Activated naive CD8-positive, alpha-beta T cell treated with anti-CD3 and anti-CD28 coated beads, Interleukin-2, amount 10 ng/mL, durations not matched to agents 7 days and 5 days (primary cell): Measurements from ENCODE around the gene PLCB3. TPM values are rescaled to one million over a fixed set of nuclear protein-coding genes. Genes with fewer than 3 reads are reported as not detected.

Experiments used
- ATAC-seq: fragments of 150-1000 bp; cut with Tn5 transposase; one replicate; pipeline ENCODE4 v1.10.0; 2021; ENCODE audit warnings: low read depth, moderate library complexity
- POLR2A ChIA-PET: fragments of 350-600 bp; sonication (Branson Sonifier 250); formaldehyde crosslinking; loops from one replicate; lab custom pipeline; 2021; ENCODE audit warnings: antibody characterized with exemption; lab: Charles Lee
- DNase-seq: peaks from one replicate; pipeline ENCODE4 v3.0.0; 2021
- H3K27ac Mint-ChIP-seq: one replicate; pipeline ENCODE4 v1.8.0; 2022; ENCODE audit warnings: mild to moderate bottlenecking, mixed read lengths
- H3K27me3 Mint-ChIP-seq: one replicate; pipeline ENCODE4 v1.8.0; 2022; ENCODE audit warnings: mild to moderate bottlenecking, moderate library complexity, mixed read lengths
- H3K36me3 Mint-ChIP-seq: one replicate; pipeline ENCODE4 v1.8.0; 2021; ENCODE audit warnings: mild to moderate bottlenecking, mixed read lengths
- H3K4me1 Mint-ChIP-seq: one replicate; pipeline ENCODE4 v1.8.0; 2021; ENCODE audit warnings: mixed read lengths
- H3K4me3 Mint-ChIP-seq: one replicate; pipeline ENCODE4 v1.8.0; 2022; ENCODE audit warnings: mild to moderate bottlenecking, moderate library complexity, mixed read lengths
- H3K9me3 Mint-ChIP-seq: one replicate; pipeline ENCODE4 v1.8.0; 2021; ENCODE audit warnings: mixed read lengths
- total RNA-seq, 2 experiments: library from RNA; stranded (reverse); gene quantifications; one replicate each; pipeline ENCODE4 v1.2.3, GENCODE V29; 2021

The PLCB3 gene
- total RNA-seq, 2 experiments from 2014 or later, result 18.6 to 18.9 TPM

- H3K4me3 Mint-ChIP-seq, result peak within 1 kb of the TSS; percentile 85
- DNase-seq (peak; percentile 99), ATAC-seq (peak; percentile 63)
Measured at GRCh38 chr11:64284962-64285884, 33.9 kb downstream of the PLCB3 start, which contains the start of gene GPR137. TSS of gene GPR137 (plus strand) at chr11:64285848. CDS start at chr11:64286525, 677 bp downstream.

GRCh38 chr11:64285885-64286800 lies 34.8 kb downstream of the PLCB3 start:
- no peak for ATAC-seq
- peaks cover 8% of the 10 kb centered on the region for H3K4me1 Mint-ChIP-seq
- peaks cover 9% of the 10 kb centered on the region for H3K36me3 Mint-ChIP-seq
- peaks cover 14% of the 10 kb centered on the region for H3K27me3 Mint-ChIP-seq
- H3K9me3 Mint-ChIP-seq, result no peaks in the 10 kb centered on the region
- POLR2A ChIA-PET, result interaction anchor here (1.4 to 4.5 kb wide), 5 partner anchors 16 to 80 kb away, joined by 4 to 72 read pairs (median 11); partner anchors contain the start of genes ESRRA, PPP1R14B, PRDX5 and TRMT112
- DNase-seq, result no peak
- H3K4me3 Mint-ChIP-seq, result peak overlapping the region; percentile 83
- peak overlapping the region; percentile 66 for H3K27ac Mint-ChIP-seq

More at GRCh38 chr11:64284962-64285884, 33.9 kb downstream of the PLCB3 start, which contains the start of gene GPR137:
- Mint-ChIP-seq H3K4me1 (peaks cover 8% of the 10 kb centered on the region), H3K9me3 (no peaks in the 10 kb centered on the region), H3K36me3 (peaks cover 9% of the 10 kb centered on the region), H3K27me3 (peaks cover 5% of the 10 kb centered on the region), H3K27ac (peak within 1 kb of the TSS; percentile 86)
- POLR2A ChIA-PET, result interaction anchor here (0.6 to 4.5 kb wide), 12 partner anchors 10 to 100 kb away, joined by 3 to 72 read pairs (median 6); partner anchors contain the start of genes ESRRA, FERMT3, FKBP2 and PPP1R14B

GRCh38 chr11:64286801-64287159 lies 35.5 kb downstream of the PLCB3 start:
- H3K27ac Mint-ChIP-seq, result peak overlapping the region; percentile 66
- POLR2A ChIA-PET, result interaction anchor here (1.1 to 2.3 kb wide), 3 partner anchors 15 to 81 kb away, joined by 3 to 6 read pairs (median 4); partner anchors contain the start of genes PRDX5 and TRMT112
- H3K27me3 Mint-ChIP-seq, result peaks cover 14% of the 10 kb centered on the region
- peak overlapping the region; percentile 83 for H3K4me3 Mint-ChIP-seq
- ATAC-seq (no peak), DNase-seq (no peak)
- peaks cover 6% of the 10 kb centered on the region for H3K36me3 Mint-ChIP-seq
- peaks cover 8% of the 10 kb centered on the region for H3K4me1 Mint-ChIP-seq
- H3K9me3 Mint-ChIP-seq, result no peaks in the 10 kb centered on the region

GRCh38 chr11:64287676-64288352 lies 36.5 kb downstream of the PLCB3 start:
- Mint-ChIP-seq H3K4me3 (no peak overlapping the region), H3K27ac (no peak overlapping the region), H3K4me1 (peaks cover 10% of the 10 kb centered on the region), H3K36me3 (peaks cover 3% of the 10 kb centered on the region), H3K27me3 (peaks cover 18% of the 10 kb centered on the region), H3K9me3 (no peaks in the 10 kb centered on the region)
- ATAC-seq (no peak), DNase-seq (no peak)
- POLR2A ChIA-PET, result interaction anchor here (1.1 to 2.3 kb wide), 2 partner anchors 16 to 82 kb away, joined by 3 to 6 read pairs; no protein-coding TSS in a partner anchor

DNA sequence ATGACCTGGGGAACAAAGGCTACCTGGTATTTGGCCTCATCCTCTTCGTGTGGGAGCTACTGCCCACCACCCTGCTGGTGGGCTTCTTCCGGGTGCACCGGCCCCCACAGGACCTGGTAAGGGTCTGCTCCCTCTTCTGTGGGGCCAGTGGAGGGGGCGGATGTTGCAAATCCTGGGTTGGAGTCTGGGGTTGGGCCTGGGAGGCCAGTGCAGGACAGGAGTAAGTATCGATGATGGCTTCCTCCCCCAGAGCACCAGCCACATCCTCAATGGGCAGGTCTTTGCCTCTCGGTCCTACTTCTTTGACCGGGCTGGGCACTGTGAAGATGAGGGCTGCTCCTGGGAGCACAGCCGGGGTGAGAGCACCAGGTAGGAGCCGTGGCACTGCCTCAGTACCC lies 37.0 kb downstream of the PLCB3 start:
- Mint-ChIP-seq H3K27ac (no peak overlapping the region), H3K4me1 (peaks cover 8% of the 10 kb centered on the region), H3K27me3 (peaks cover 23% of the 10 kb centered on the region), H3K36me3 (no peaks in the 10 kb centered on the region), H3K4me3 (no peak overlapping the region), H3K9me3 (no peaks in the 10 kb centered on the region)
- POLR2A ChIA-PET, result no interaction called here
- DNase-seq (no peak), ATAC-seq (no peak)

- POLR2A ChIA-PET, result interaction anchor here (1.3 to 2.3 kb wide), 3 partner anchors 15 to 81 kb away, joined by 4 to 9 read pairs (median 4); no protein-coding TSS in a partner anchor
- DNase-seq (no peak), ATAC-seq (no peak)
- Mint-ChIP-seq H3K9me3 (no peaks in the 10 kb centered on the region), H3K4me3 (no peak overlapping the region), H3K36me3 (no peaks in the 10 kb centered on the region), H3K27me3 (peaks cover 31% of the 10 kb centered on the region), H3K4me1 (peaks cover 7% of the 10 kb centered on the region), H3K27ac (no peak overlapping the region)
Measured at GRCh38 chr11:64289002-64289564, 37.8 kb downstream of the PLCB3 start.

DNA sequence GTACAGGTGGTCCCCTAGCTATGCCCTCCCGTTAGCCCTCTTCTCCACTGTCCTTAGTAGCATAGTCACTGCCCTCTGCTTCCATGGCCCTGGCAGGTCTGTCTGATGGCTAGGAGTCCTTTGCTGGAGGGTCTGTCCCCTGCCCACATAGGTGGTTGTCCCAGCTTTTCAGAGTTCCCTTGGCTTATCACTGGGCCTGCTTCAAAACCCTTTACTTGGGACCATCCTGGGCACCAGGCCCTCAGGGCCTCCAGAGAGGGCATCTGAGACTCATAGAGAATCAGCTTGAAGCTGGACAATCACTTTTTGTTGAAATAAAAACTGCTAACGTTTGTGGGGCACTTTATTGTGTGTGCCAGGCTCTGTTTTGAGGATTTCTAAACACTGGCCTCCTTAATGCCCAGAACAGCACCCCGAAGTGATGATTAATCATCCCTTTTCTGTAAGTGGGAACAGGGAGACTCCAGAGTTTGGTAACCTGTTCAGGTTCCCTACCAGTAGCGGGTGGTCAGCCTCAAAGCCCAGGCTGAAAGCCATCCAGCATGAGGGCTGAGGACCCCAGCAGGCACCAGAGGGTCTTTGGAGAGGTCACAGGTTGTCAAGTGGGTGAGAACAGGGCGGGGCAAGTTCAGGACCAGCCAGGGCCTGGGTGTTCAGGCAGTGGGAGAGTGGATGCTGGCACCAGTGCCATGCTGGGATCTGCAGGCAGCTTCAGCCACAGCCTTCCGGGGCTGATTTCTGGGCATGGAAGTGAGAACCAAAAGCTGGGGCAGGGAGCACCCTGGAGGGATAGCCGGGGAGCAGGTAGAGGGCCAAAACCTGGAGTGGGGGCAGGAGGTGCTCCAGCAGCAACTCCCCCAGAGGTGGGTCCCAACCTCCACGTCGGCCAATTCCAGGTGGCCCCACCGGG lies 39.3 kb downstream of the PLCB3 start:
- DNase-seq (no peak), ATAC-seq (no peak)
- POLR2A ChIA-PET, result interaction anchor here (0.5 to 2.3 kb wide), 4 partner anchors 13 to 101 kb away, joined by 3 to 9 read pairs (median 4); no protein-coding TSS in a partner anchor
- Mint-ChIP-seq H3K4me3 (peak overlapping the region; percentile 28), H3K36me3 (no peaks in the 10 kb centered on the region), H3K9me3 (no peaks in the 10 kb centered on the region), H3K27me3 (peaks cover 46% of the 10 kb centered on the region), H3K4me1 (peaks cover 7% of the 10 kb centered on the region), H3K27ac (peak overlapping the region; percentile 48)

- H3K9me3 Mint-ChIP-seq, result no peaks in the 10 kb centered on the region
- DNase-seq (no peak), ATAC-seq (no peak)
- peaks cover 53% of the 10 kb centered on the region for H3K27me3 Mint-ChIP-seq
- POLR2A ChIA-PET, result no interaction called here
- peak within 1 kb of the TSS; percentile 28 for H3K4me3 Mint-ChIP-seq
- H3K4me1 Mint-ChIP-seq, result peaks cover 6% of the 10 kb centered on the region
- H3K27ac Mint-ChIP-seq, result peak within 1 kb of the TSS; percentile 48
- H3K36me3 Mint-ChIP-seq, result no peaks in the 10 kb centered on the region
Measured at GRCh38 chr11:64291262-64291751, 40.0 kb downstream of the PLCB3 start, which contains the start of gene KCNK4. TSS of gene KCNK4 (plus strand) at chr11:64291302. CDS start at chr11:64293019, 1,717 bp downstream.

- Mint-ChIP-seq H3K36me3 (no peaks in the 10 kb centered on the region), H3K9me3 (no peaks in the 10 kb centered on the region), H3K27me3 (peaks cover 59% of the 10 kb centered on the region), H3K4me3 (no peak overlapping the region), H3K27ac (no peak overlapping the region), H3K4me1 (peaks cover 2% of the 10 kb centered on the region)
- ATAC-seq (peak; percentile 53), DNase-seq (no peak)
- POLR2A ChIA-PET, result interaction anchor here (1.2 kb wide), 1 partner anchor 46 kb away, joined by 3 read pairs; no protein-coding TSS in a partner anchor
Measured at GRCh38 chr11:64291752-64292459, 40.6 kb downstream of the PLCB3 start.

DNA sequence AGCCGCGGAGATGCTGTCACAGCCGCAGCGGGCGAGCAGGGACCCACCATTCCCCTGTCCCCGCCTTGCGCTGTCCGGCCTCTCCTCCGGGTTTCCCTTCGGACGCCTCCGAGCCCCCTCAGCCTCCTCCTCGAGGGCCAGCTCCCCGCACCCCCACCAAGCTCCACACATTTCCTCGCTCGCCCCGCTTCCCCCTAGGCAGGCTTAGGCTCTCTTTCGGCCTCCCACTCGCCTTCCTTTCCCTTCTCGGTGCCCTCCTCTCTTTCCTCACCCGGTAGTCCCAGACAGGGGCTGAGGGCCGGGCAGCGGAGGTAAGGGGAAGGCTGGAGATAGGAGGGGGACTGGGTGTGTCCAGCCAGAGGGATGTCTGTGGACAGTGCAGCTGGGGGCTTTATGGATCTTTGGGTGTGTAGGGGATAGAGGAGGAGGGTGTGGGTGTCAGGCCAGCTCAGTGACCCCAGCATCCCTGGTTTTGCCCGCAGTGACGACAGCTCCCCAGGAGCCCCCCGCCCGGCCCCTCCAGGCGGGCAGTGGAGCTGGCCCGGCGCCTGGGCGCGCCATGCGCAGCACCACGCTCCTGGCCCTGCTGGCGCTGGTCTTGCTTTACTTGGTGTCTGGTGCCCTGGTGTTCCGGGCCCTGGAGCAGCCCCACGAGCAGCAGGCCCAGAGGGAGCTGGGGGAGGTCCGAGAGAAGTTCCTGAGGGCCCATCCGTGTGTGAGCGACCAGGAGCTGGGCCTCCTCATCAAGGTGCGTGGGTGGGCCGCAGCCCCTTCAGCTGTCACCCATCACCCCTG lies 41.3 kb downstream of the PLCB3 start:
- peaks cover 2% of the 10 kb centered on the region for H3K4me1 Mint-ChIP-seq
- H3K4me3 Mint-ChIP-seq, result peak overlapping the region; percentile 54
- peaks cover 66% of the 10 kb centered on the region for H3K27me3 Mint-ChIP-seq
- no peak overlapping the region for H3K27ac Mint-ChIP-seq
- no peak for DNase-seq
- no peak for ATAC-seq
- no peaks in the 10 kb centered on the region for H3K9me3 Mint-ChIP-seq
- no peaks in the 10 kb centered on the region for H3K36me3 Mint-ChIP-seq
- POLR2A ChIA-PET, result interaction anchor here (0.5 to 1.2 kb wide), 3 partner anchors 21 to 56 kb away, joined by 3 to 6 read pairs (median 3); no protein-coding TSS in a partner anchor
